Mucosa of descending colon (tissue), 3 donors: Measurements from ENCODE around the gene DGAT2. TPM values are rescaled to one million over a fixed set of nuclear protein-coding genes. Genes with fewer than 3 reads are reported as not detected.

Experiments used
- ATAC-seq: fragments of 200-7000 bp; cut with Tn5 transposase; one replicate; pipeline ENCODE4 v1.9.1; 2020; ENCODE audit warnings: mild to moderate bottlenecking, moderate library complexity
- DNase-seq, 3 donors: peaks; one replicate each; pipeline ENCODE4 v3.0.0-alpha.2; 2020
- H3K36me3 ChIP-seq: fragments of 200-600 bp; one replicate; pipeline ENCODE4 v1.8.0; 2021; ENCODE audit warnings: low read depth, mild to moderate bottlenecking
- H3K4me1 ChIP-seq: fragments of 200-600 bp; one replicate; pipeline ENCODE4 v1.8.0; 2021; ENCODE audit warnings: low read depth, mild to moderate bottlenecking
- H3K4me3 ChIP-seq: fragments of 200-600 bp; one replicate; pipeline ENCODE4 v1.8.0; 2021; ENCODE audit warnings: mild to moderate bottlenecking
- H3K9me3 ChIP-seq: fragments of 200-600 bp; one replicate; pipeline ENCODE4 v1.8.0; 2021; ENCODE audit warnings: mild to moderate bottlenecking
- CTCF ChIP-seq: fragments of 200-600 bp; IDR thresholded peaks from one replicate; pipeline ENCODE4 v1.8.0; 2022; ENCODE audit warnings: antibody characterized with exemption, mild to moderate bottlenecking
- intact Hi-C, 2 donors: fragments of 100-400 bp; cut with DNase I in 1 of 2; cut with micrococcal nuclease in 1 of 2; formaldehyde crosslinking; loops; one replicate each; pipeline versions ENCODE4 v1.11.0 to v1.11.1; 2022; cut with DNase I, micrococcal nuclease
- total RNA-seq, 3 donors: library from RNA; stranded (reverse); fragmentation: NEBNext Ultra II Directional in 2 of 3; extraction: Animal tissue kit (Norgen Biotek cat#: 25700) in 2 of 3; gene quantifications; one replicate each; pipeline versions ENCODE4 v1.2.1 to v1.2.4, GENCODE V29; 2021 to 2023
- donor health status: DM: no; HTN: no; CAD: no; lungs with moderate emphysema.
- donor health status: DM: no; HTN: no; CAD: no.
- donor health status: DM: no; HTN: yes; CAD: no.

DGAT2 gene
- total RNA-seq, 3 donors from 2014 or later: 3.4 to 4.2 (median 3.5) TPM

GRCh38 chr11:75782540-75783263 is 14.1 kb downstream of the DGAT2 start:
- H3K36me3 ChIP-seq: no peaks in the 10 kb centered on the region

GRCh38 chr11:75783416-75784084 is 15.0 kb downstream of the DGAT2 start:
- TF ChIP-seq CTCF: no peak
- Histone ChIP-seq H3K4me3 (no peak overlapping the region), H3K36me3 (no peaks in the 10 kb centered on the region), H3K9me3 (no peaks in the 10 kb centered on the region), H3K4me1 (peaks cover 7% of the 10 kb centered on the region)
- no peak for ATAC-seq
- peak in 1 of 3 donors; percentile 5 for DNase-seq
- intact Hi-C loops: no loop called here

More at GRCh38 chr11:75782540-75783263, 14.1 kb downstream of the DGAT2 start:
- peak in 1 of 3 donors; percentile 9 for DNase-seq
- H3K4me1 ChIP-seq: peaks cover 7% of the 10 kb centered on the region
- no peaks in the 10 kb centered on the region for H3K9me3 ChIP-seq
- no peak for TF ChIP-seq CTCF
- intact Hi-C loops: no loop called here
- H3K4me3 ChIP-seq: no peak overlapping the region
- no peak for ATAC-seq

- no peak for TF ChIP-seq CTCF
- peaks cover 7% of the 10 kb centered on the region for H3K4me1 ChIP-seq
- H3K9me3 ChIP-seq: no peaks in the 10 kb centered on the region
- no peaks in the 10 kb centered on the region for H3K36me3 ChIP-seq
- DNase-seq (no peak), ATAC-seq (no peak)
- H3K4me3 ChIP-seq: no peak overlapping the region
- intact Hi-C loops: no loop called here
Measured at GRCh38 chr11:75784085-75784478, 15.5 kb downstream of the DGAT2 start.

- Histone ChIP-seq H3K9me3 (no peaks in the 10 kb centered on the region), H3K36me3 (no peaks in the 10 kb centered on the region), H3K4me1 (peaks cover 7% of the 10 kb centered on the region), H3K4me3 (no peak overlapping the region)
- ATAC-seq: no peak
- peak in 1 of 3 donors; percentile 9 for DNase-seq
- intact Hi-C loops: no loop called here
- TF ChIP-seq CTCF: no peak
Measured at GRCh38 chr11:75784506-75784905, 15.9 kb downstream of the DGAT2 start.

GRCh38 chr11:75785187-75785586 is 16.6 kb downstream of the DGAT2 start:
- intact Hi-C loops: no loop called here
- ATAC-seq (no peak), DNase-seq (no peak)
- TF ChIP-seq CTCF: no peak
- Histone ChIP-seq H3K4me3 (no peak overlapping the region), H3K9me3 (no peaks in the 10 kb centered on the region), H3K36me3 (no peaks in the 10 kb centered on the region), H3K4me1 (peaks cover 7% of the 10 kb centered on the region)
